Right forelimb (tissue), 1 donor: ENCODE results near the gene HTR2B.
A peak's percentile ranks its signal among the peaks of the same experiment; 100 is the strongest.
"Not testable (repeated sequence)": the region's sequence is repeated elsewhere in the genome, so short reads cannot be mapped to it uniquely, and the experiment has no call there.

ENCODE experiments used
- DNase-seq: peaks from one replicate; pipeline ENCODE4 v3.0.0-alpha.2; 2018

The HTR2B gene

GRCh38 chr2:231124838-231125568 lies at the start of gene HTR2B:
HTR2B (minus strand) TSS chr2:231125042; CDS start chr2:231123764, 1,278 bp downstream.
- no peak for DNase-seq

- no peak for DNase-seq
Measured at GRCh38 chr2:231174211-231174651, 49.4 kb upstream of the HTR2B start.

GRCh38 chr2:231172025-231172424 lies 47.2 kb upstream of the HTR2B start:
- DNase-seq, result no peak

GRCh38 chr2:231170055-231170454 lies 45.2 kb upstream of the HTR2B start:
- no peak for DNase-seq

- DNase-seq, result no peak
Measured at GRCh38 chr2:231169488-231169887, 44.6 kb upstream of the HTR2B start.

- DNase-seq, result no peak
Measured at GRCh38 chr2:231168460-231169139, 43.8 kb upstream of the HTR2B start.

- DNase-seq, result no peak
Measured at GRCh38 chr2:231167745-231168459, 43.1 kb upstream of the HTR2B start.

- DNase-seq, result no peak
Measured at GRCh38 chr2:231163414-231164095, 38.7 kb upstream of the HTR2B start.

GRCh38 chr2:231163011-231163410 lies 38.2 kb upstream of the HTR2B start:
- DNase-seq, result no peak

- DNase-seq, result no peak
Measured at GRCh38 chr2:231161877-231162329, 37.1 kb upstream of the HTR2B start.

- no peak for DNase-seq
Measured at GRCh38 chr2:231161252-231161839, 36.5 kb upstream of the HTR2B start.

GRCh38 chr2:231160701-231161100 lies 35.9 kb upstream of the HTR2B start:
- DNase-seq, result no peak

- no peak for DNase-seq
Measured at GRCh38 chr2:231159306-231159705, 34.5 kb upstream of the HTR2B start.

- DNase-seq, result no peak
Measured at GRCh38 chr2:231152800-231153557, 28.1 kb upstream of the HTR2B start.

GRCh38 chr2:231146665-231147064 lies 21.8 kb upstream of the HTR2B start:
- no peak for DNase-seq

- DNase-seq, result no peak
Measured at GRCh38 chr2:231144896-231145295, 20.1 kb upstream of the HTR2B start.

GRCh38 chr2:231140808-231141207 lies 16.0 kb upstream of the HTR2B start:
- not testable (repeated sequence) for DNase-seq

GRCh38 chr2:231139796-231140195 lies 15.0 kb upstream of the HTR2B start:
- DNase-seq, result no peak

GRCh38 chr2:231138699-231139098 lies 13.9 kb upstream of the HTR2B start:
- DNase-seq, result peak; percentile 47

GRCh38 chr2:231134910-231135655 lies 10.2 kb upstream of the HTR2B start:
- no peak for DNase-seq
